ENCODE data around the gene RALGPS2. TPM values are rescaled to one million over a fixed set of nuclear protein-coding genes. Genes with fewer than 3 reads are reported as not detected.

The RALGPS2 gene
- total and polyA plus RNA-seq, 5 experiments from 2014 or later: 3.1 to 31.1 (median 14.6) TPM

DNA sequence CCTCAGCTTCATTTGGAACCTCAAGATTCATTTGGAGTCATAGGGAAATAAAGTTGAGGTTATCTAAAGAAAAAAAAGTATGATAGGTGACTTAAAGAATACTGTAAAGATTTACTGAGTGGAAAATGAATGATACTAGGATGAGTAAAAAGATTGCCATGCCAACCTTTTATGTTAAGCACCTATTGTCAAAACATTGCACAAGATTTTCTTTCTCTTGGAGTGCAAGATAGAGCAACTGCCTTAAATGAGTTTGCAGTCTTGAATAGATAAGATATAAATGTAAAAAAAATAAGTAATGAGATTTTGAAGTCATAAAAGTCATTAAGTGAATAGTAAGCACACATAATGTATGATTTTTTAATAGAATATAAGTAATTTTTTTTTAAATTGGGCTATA lies 150.9 kb downstream of the RALGPS2 start:
- ATAC-seq: no peak
- no peaks in the 10 kb centered on the region for H3K4me1 Mint-ChIP-seq
- peaks cover 0 to 18% (median 7%) of the 10 kb centered on the region in 3 donors for H3K36me3 Mint-ChIP-seq
- no peak for DNase-seq
- no peaks in the 10 kb centered on the region for H3K9me3 Mint-ChIP-seq
- POLR2A ChIA-PET: no interaction called here
- H3K4me3 Mint-ChIP-seq: no peak overlapping the region
- no peaks in the 10 kb centered on the region for H3K27me3 Mint-ChIP-seq
- no peak overlapping the region for H3K27ac Mint-ChIP-seq

GRCh38 chr1:178877896-178878295 lies 152.9 kb downstream of the RALGPS2 start:
- Mint-ChIP-seq H3K4me1 (no peaks in the 10 kb centered on the region), H3K4me3 (no peak overlapping the region), H3K27ac (no peak overlapping the region), H3K9me3 (no peaks in the 10 kb centered on the region), H3K27me3 (no peaks in the 10 kb centered on the region), H3K36me3 (peaks cover 0 to 20% (median 5%) of the 10 kb centered on the region in 3 donors)
- DNase-seq: no peak
- POLR2A ChIA-PET: no interaction called here
- ATAC-seq: no peak

GRCh38 chr1:178881950-178882349 lies 156.9 kb downstream of the RALGPS2 start:
- Mint-ChIP-seq H3K27me3 (no peaks in the 10 kb centered on the region), H3K9me3 (no peaks in the 10 kb centered on the region)
- no peak for DNase-seq

GRCh38 chr1:178885869-178886268 lies 160.8 kb downstream of the RALGPS2 start:
- H3K36me3 Mint-ChIP-seq: peaks cover 11 to 47% (median 11%) of the 10 kb centered on the region in 3 donors
- H3K4me1 Mint-ChIP-seq: no peaks in the 10 kb centered on the region
- POLR2A ChIA-PET: no interaction called here
- no peaks in the 10 kb centered on the region for H3K27me3 Mint-ChIP-seq
- H3K9me3 Mint-ChIP-seq: no peaks in the 10 kb centered on the region
- peak overlapping the region in 1 of 10 donors; percentile 26 for H3K27ac Mint-ChIP-seq
- no peak for ATAC-seq
- no peak overlapping the region for H3K4me3 Mint-ChIP-seq
- DNase-seq: no peak

More at GRCh38 chr1:178881950-178882349, 156.9 kb downstream of the RALGPS2 start:
- POLR2A ChIA-PET: interaction anchor here (0.5 kb wide), 1 partner anchor 169 kb away, joined by 3 read pairs; no protein-coding TSS in a partner anchor
- no peak overlapping the region for H3K27ac Mint-ChIP-seq
- no peak overlapping the region for H3K4me3 Mint-ChIP-seq
- no peaks in the 10 kb centered on the region for H3K4me1 Mint-ChIP-seq
- H3K36me3 Mint-ChIP-seq: peaks cover 8 to 45% (median 10%) of the 10 kb centered on the region in 3 donors
- no peak for ATAC-seq

GRCh38 chr1:178886551-178886950 lies 161.5 kb downstream of the RALGPS2 start:
- POLR2A ChIA-PET: no interaction called here

DNA sequence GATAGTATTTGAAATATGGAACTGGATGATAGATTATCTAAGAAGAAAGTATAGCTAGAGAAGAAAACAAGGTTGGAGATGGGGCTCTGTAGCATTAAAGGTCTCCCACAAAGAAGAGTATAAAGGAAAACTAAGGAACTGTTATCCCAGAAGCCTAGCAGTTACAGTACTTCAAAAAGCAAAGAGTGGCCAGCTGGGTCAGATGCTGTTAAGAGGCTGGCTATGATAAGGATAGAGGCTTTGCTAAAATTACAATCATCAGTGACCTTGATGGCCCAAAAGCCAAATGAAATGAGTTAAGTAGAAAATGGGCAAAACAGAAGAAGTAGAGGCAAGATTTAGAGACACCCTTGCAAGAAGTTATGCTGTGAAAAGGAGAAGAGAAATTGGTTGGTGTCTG lies 170.9 kb downstream of the RALGPS2 start:
- POLR2A ChIA-PET: no interaction called here
- Mint-ChIP-seq H3K4me3 (no peak overlapping the region), H3K27me3 (no peaks in the 10 kb centered on the region), H3K9me3 (peaks cover 0 to 17% (median 5%) of the 10 kb centered on the region in 9 donors), H3K36me3 (peaks cover 17 to 40% (median 39%) of the 10 kb centered on the region in 3 donors), H3K4me1 (peaks cover 1 to 11% (median 7%) of the 10 kb centered on the region in 4 donors), H3K27ac (peak overlapping the region in 1 of 10 donors; percentile 3)
- DNase-seq: no peak
- no peak for ATAC-seq

More at GRCh38 chr1:178886551-178886950, 161.5 kb downstream of the RALGPS2 start:
- H3K4me1 Mint-ChIP-seq: no peaks in the 10 kb centered on the region
- no peaks in the 10 kb centered on the region for H3K27me3 Mint-ChIP-seq
- no peak for DNase-seq
- no peak overlapping the region for H3K4me3 Mint-ChIP-seq
- H3K27ac Mint-ChIP-seq: peak overlapping the region in 2 of 10 donors; percentile 20 to 26
- no peak for ATAC-seq
- H3K36me3 Mint-ChIP-seq: peaks cover 11 to 49% (median 11%) of the 10 kb centered on the region in 3 donors
- no peaks in the 10 kb centered on the region for H3K9me3 Mint-ChIP-seq

- Mint-ChIP-seq H3K4me3 (no peak overlapping the region), H3K4me1 (peaks cover 1 to 11% (median 7%) of the 10 kb centered on the region in 4 donors), H3K9me3 (peaks cover 0 to 17% (median 5%) of the 10 kb centered on the region in 9 donors), H3K36me3 (peaks cover 23 to 47% (median 42%) of the 10 kb centered on the region in 3 donors), H3K27me3 (no peaks in the 10 kb centered on the region), H3K27ac (no peak overlapping the region)
- ATAC-seq (no peak), DNase-seq (no peak)
- POLR2A ChIA-PET: no interaction called here
Observed at GRCh38 chr1:178898401-178898800, 173.4 kb downstream of the RALGPS2 start.

DNA sequence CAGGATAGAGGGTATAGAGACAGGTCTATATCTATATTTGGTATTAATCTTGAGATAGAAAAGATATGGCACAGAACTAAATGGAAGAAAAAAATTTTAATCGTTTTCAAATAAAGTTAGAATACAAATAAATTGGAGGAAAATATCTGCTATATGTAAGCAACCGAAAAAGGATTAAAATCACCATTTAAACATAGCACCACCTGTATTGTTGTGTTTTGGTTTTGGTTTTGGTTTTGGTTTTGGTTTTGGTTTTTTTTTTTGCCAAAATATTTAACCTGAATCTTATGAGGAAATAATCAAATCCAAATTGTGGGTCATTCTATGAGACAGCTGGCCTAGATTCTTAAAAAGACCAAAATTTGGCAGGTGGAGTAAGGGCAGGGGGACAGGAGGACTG lies 174.4 kb downstream of the RALGPS2 start:
- H3K36me3 Mint-ChIP-seq: peaks cover 28 to 51% (median 45%) of the 10 kb centered on the region in 3 donors
- DNase-seq (no peak), ATAC-seq (no peak)

GRCh38 chr1:178901482-178902125 lies 176.6 kb downstream of the RALGPS2 start:
- Mint-ChIP-seq H3K4me1 (peaks cover 1 to 11% (median 7%) of the 10 kb centered on the region in 4 donors), H3K27me3 (no peaks in the 10 kb centered on the region), H3K27ac (peak overlapping the region in 1 of 10 donors; percentile 24), H3K36me3 (peaks cover 15 to 47% (median 43%) of the 10 kb centered on the region in 3 donors), H3K9me3 (peaks cover 0 to 5% (median 0%) of the 10 kb centered on the region in 9 donors), H3K4me3 (no peak overlapping the region)
- DNase-seq (no peak), ATAC-seq (no peak)
- POLR2A ChIA-PET: no interaction called here

More for the DNA sequence above, 174.4 kb downstream of the RALGPS2 start:
- Mint-ChIP-seq H3K27me3 (no peaks in the 10 kb centered on the region), H3K9me3 (peaks cover 0 to 17% (median 5%) of the 10 kb centered on the region in 9 donors), H3K4me3 (no peak overlapping the region), H3K4me1 (peaks cover 1 to 11% (median 7%) of the 10 kb centered on the region in 4 donors), H3K27ac (peak overlapping the region in 2 of 10 donors; percentile 16 to 71)
- POLR2A ChIA-PET: no interaction called here

DNA sequence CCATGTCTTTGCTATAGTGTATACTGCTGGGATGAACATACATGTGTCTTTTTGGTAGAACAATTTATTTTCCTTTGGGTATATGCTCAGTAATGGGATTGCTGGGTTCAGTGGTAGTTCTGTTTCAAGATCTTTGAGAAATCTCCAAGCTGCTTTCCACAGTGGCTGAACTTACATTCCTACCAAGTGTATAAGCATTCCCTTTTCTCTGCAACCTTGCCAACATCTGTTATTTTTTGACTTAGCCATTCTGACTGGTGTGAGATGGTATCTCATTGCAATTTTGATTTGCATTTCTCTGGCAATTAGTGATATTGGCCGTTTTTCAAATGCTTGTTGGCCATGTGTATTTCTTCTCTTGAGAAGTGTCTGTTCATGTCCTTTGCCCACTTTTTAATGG lies 183.3 kb downstream of the RALGPS2 start:
- ATAC-seq (no peak), DNase-seq (no peak)
- POLR2A ChIA-PET: no interaction called here
- Mint-ChIP-seq H3K9me3 (peaks cover 0 to 7% (median 0%) of the 10 kb centered on the region in 9 donors), H3K36me3 (peaks cover 41 to 76% (median 61%) of the 10 kb centered on the region in 3 donors), H3K27ac (no peak overlapping the region), H3K27me3 (no peaks in the 10 kb centered on the region), H3K4me3 (no peak overlapping the region), H3K4me1 (peaks cover 0 to 4% (median 0%) of the 10 kb centered on the region in 4 donors)

DNA sequence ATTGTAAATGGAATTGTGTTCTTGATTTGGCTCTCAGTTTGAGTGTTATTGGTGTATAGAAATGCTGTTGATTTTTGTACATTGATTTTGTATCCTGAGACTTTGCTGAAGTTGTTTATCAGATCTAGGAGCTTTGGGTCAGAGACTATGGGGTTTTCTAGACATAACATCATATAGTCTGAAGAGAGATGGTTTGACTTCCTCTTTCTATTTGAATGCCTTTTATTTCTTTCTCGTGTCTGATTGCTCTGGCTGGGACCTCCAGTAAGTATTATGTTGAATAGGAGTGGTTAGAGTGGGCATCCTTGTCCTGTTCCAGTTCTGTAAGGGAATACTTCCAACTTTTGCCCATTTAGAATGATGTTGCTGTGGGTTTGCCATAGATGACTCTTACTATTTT lies 185.0 kb downstream of the RALGPS2 start:
- DNase-seq (no peak), ATAC-seq (no peak)
- Mint-ChIP-seq H3K27ac (peak overlapping the region in 1 of 10 donors; percentile 4), H3K36me3 (peaks cover 38 to 72% (median 59%) of the 10 kb centered on the region in 3 donors), H3K9me3 (peaks cover 0 to 6% (median 0%) of the 10 kb centered on the region in 9 donors), H3K4me1 (peaks cover 0 to 4% (median 0%) of the 10 kb centered on the region in 4 donors), H3K4me3 (no peak overlapping the region), H3K27me3 (no peaks in the 10 kb centered on the region)
- POLR2A ChIA-PET: no interaction called here

GRCh38 chr1:178912597-178912996 lies 187.6 kb downstream of the RALGPS2 start:
- Mint-ChIP-seq H3K27ac (no peak overlapping the region), H3K9me3 (peaks cover 0 to 6% (median 0%) of the 10 kb centered on the region in 9 donors), H3K27me3 (no peaks in the 10 kb centered on the region), H3K36me3 (peaks cover 44 to 77% (median 70%) of the 10 kb centered on the region in 3 donors), H3K4me1 (peaks cover 0 to 4% (median 0%) of the 10 kb centered on the region in 4 donors), H3K4me3 (no peak overlapping the region)
- POLR2A ChIA-PET: no interaction called here
- no peak for DNase-seq
- no peak for ATAC-seq

GRCh38 chr1:178916448-178917174 lies 191.6 kb downstream of the RALGPS2 start:
- Mint-ChIP-seq H3K9me3 (no peaks in the 10 kb centered on the region), H3K36me3 (peaks cover 29 to 65% (median 61%) of the 10 kb centered on the region in 3 donors), H3K4me1 (no peaks in the 10 kb centered on the region), H3K27ac (peak overlapping the region in 1 of 10 donors; percentile 35), H3K4me3 (no peak overlapping the region), H3K27me3 (no peaks in the 10 kb centered on the region)
- DNase-seq (no peak), ATAC-seq (no peak)
- POLR2A ChIA-PET: no interaction called here

All from naive thymus-derived CD8-positive, alpha-beta T cell (primary cell).